WTC11 (cell line): ENCODE results near the gene RHOBTB1. TPM values are rescaled to one million over a fixed set of nuclear protein-coding genes. Genes with fewer than 3 reads are reported as not detected.

Experiments
- ATAC-seq: fragments of 200-7000 bp; cut with Tn5 transposase; 2 replicates; pipeline ENCODE4 v1.10.0; 2021; ENCODE audit warnings: mild to moderate bottlenecking, moderate library complexity
- CTCF ChIA-PET: fragments of 300-600 bp; sonication (Branson Sonifier 250); formaldehyde crosslinking; loops from one replicate; lab custom pipeline; 2021; ENCODE audit warnings: antibody characterized with exemption; lab: Charles Lee
- POLR2A ChIA-PET: fragments of 350-600 bp; sonication (Branson Sonifier 250); formaldehyde crosslinking; loops from one replicate; lab custom pipeline; 2021; ENCODE audit warnings: antibody characterized with exemption; lab: Charles Lee
- DNase-seq: peaks from one replicate; pipeline ENCODE4 v3.0.0; 2021; ENCODE audit warnings: low spot score
- H3K27ac Mint-ChIP-seq: 2 replicates; pipeline ENCODE4 v1.8.0; 2021; ENCODE audit warnings: mixed read lengths
- H3K27me3 Mint-ChIP-seq: 2 replicates; pipeline ENCODE4 v1.8.0; 2021; ENCODE audit warnings: low read depth, mild to moderate bottlenecking, moderate library complexity, mixed read lengths
- H3K36me3 Mint-ChIP-seq: 2 replicates; pipeline ENCODE4 v1.8.0; 2021; ENCODE audit warnings: mixed read lengths
- H3K4me1 Mint-ChIP-seq: 2 replicates; pipeline ENCODE4 v1.8.0; 2022; ENCODE audit warnings: mixed read lengths
- H3K4me3 Mint-ChIP-seq: 2 replicates; pipeline ENCODE4 v1.8.0; 2021; ENCODE audit warnings: mild to moderate bottlenecking, moderate library complexity, mixed read lengths
- H3K9me3 Mint-ChIP-seq: 2 replicates; pipeline ENCODE4 v1.8.0; 2021; ENCODE audit warnings: mixed read lengths
- CDX4 ChIP-seq: fragments of 250-450 bp; sonication (Bioruptor Pico); IDR thresholded peaks from 2 replicates; pipeline ENCODE4 v1.9.0; 2021; ENCODE audit warnings: moderate library complexity, mild to moderate bottlenecking, inconsistent platforms, borderline replicate concordance
- ELF4 ChIP-seq: sonication (generic); formaldehyde crosslinking; IDR thresholded peaks from 2 replicates; pipeline ENCODE4 v1.8.1; 2022; ENCODE audit warnings: low read depth, mild to moderate bottlenecking, moderate library complexity, missing genetic modification reagents
- EMX1 ChIP-seq: fragments of 250-450 bp; sonication (Bioruptor Pico); IDR thresholded peaks from 2 replicates; pipeline ENCODE4 v1.8.0; 2021; ENCODE audit warnings: mild to moderate bottlenecking
- GRHL2 ChIP-seq: fragments of 250-450 bp; sonication (Bioruptor Pico); IDR thresholded peaks from 2 replicates; pipeline ENCODE4 v1.8.0; 2022; ENCODE audit warnings: mild to moderate bottlenecking, moderate library complexity; ENCODE audit not compliant: insufficient replicate concordance, severe bottlenecking
- GTF2I ChIP-seq: fragments of 250-450 bp; sonication (Bioruptor Pico); conservative IDR thresholded peaks from 2 replicates; pipeline ENCODE4 v1.4.0; 2021; ENCODE audit warnings: mild to moderate bottlenecking
- IRF1 ChIP-seq: sonication (generic); formaldehyde crosslinking; IDR thresholded peaks from 2 replicates; pipeline ENCODE4 v1.8.0; 2023; ENCODE audit warnings: missing genetic modification reagents
- JAZF1 ChIP-seq: fragments of 250-450 bp; sonication (Bioruptor Pico); IDR thresholded peaks from 2 replicates; pipeline ENCODE4 v1.9.0; 2021; ENCODE audit warnings: moderate library complexity, mild to moderate bottlenecking, inconsistent platforms
- JUN ChIP-seq: sonication (generic); formaldehyde crosslinking; IDR thresholded peaks from 2 replicates; pipeline ENCODE4 v1.8.0; 2023; ENCODE audit warnings: mild to moderate bottlenecking, missing genetic modification reagents
- MXD4 ChIP-seq: fragments of 250-450 bp; sonication (Bioruptor Pico); IDR thresholded peaks from 2 replicates; pipeline ENCODE4 v1.8.0; 2021; ENCODE audit warnings: mild to moderate bottlenecking, moderate library complexity, borderline replicate concordance
- NFE2L1 ChIP-seq: sonication (generic); formaldehyde crosslinking; IDR thresholded peaks from 2 replicates; pipeline ENCODE4 v1.8.1; 2023; ENCODE audit warnings: missing genetic modification reagents
- PREB ChIP-seq: sonication (generic); formaldehyde crosslinking; IDR thresholded peaks from 2 replicates; pipeline ENCODE4 v1.8.1; 2022; ENCODE audit warnings: mild to moderate bottlenecking, missing genetic modification reagents, moderate library complexity, borderline replicate concordance
- PRRX2 ChIP-seq: fragments of 250-450 bp; sonication (Bioruptor Pico); IDR thresholded peaks from 2 replicates; pipeline ENCODE4 v1.8.0; 2021; ENCODE audit warnings: mild to moderate bottlenecking
- SMAD4 ChIP-seq: sonication (generic); formaldehyde crosslinking; IDR thresholded peaks from 2 replicates; pipeline ENCODE4 v1.8.0; 2022; ENCODE audit warnings: mild to moderate bottlenecking, missing genetic modification reagents
- STAT6 ChIP-seq: sonication (generic); formaldehyde crosslinking; conservative IDR thresholded peaks from 2 replicates; pipeline ENCODE4 v1.8.1; 2023; ENCODE audit warnings: mild to moderate bottlenecking, low read depth, missing genetic modification reagents, moderate library complexity
- TCF7 ChIP-seq: sonication (generic); formaldehyde crosslinking; IDR thresholded peaks from 2 replicates; pipeline ENCODE4 v1.8.0; 2022; ENCODE audit warnings: mild to moderate bottlenecking, low read depth, missing genetic modification reagents, moderate library complexity
- TEAD4 ChIP-seq: sonication (generic); formaldehyde crosslinking; IDR thresholded peaks from 2 replicates; pipeline ENCODE4 v1.8.0; 2022; ENCODE audit warnings: mild to moderate bottlenecking, missing genetic modification reagents
- ZBTB43 ChIP-seq: sonication (generic); formaldehyde crosslinking; IDR thresholded peaks from 2 replicates; pipeline ENCODE4 v1.8.1; 2023; ENCODE audit warnings: mild to moderate bottlenecking, missing genetic modification reagents
- ZNF121 ChIP-seq: sonication (generic); formaldehyde crosslinking; IDR thresholded peaks from 2 replicates; pipeline ENCODE4 v1.8.0; 2023; ENCODE audit warnings: missing genetic modification reagents
- ZNF219 ChIP-seq: sonication (generic); formaldehyde crosslinking; IDR thresholded peaks from 2 replicates; pipeline ENCODE4 v1.8.0; 2023; ENCODE audit warnings: missing genetic modification reagents, mild to moderate bottlenecking, borderline replicate concordance
- ZNF671 ChIP-seq: fragments of 250-450 bp; sonication (Bioruptor Pico); IDR thresholded peaks from 2 replicates; pipeline ENCODE4 v1.8.0; 2021; ENCODE audit warnings: mild to moderate bottlenecking
- total RNA-seq: library from RNA; stranded (reverse); gene quantifications from 3 replicates; pipeline ENCODE4 v1.2.3, GENCODE V29; 2021
- TF ChIP-seq, protein P1 (sequence below): sonication (generic); formaldehyde crosslinking; IDR thresholded peaks from 2 replicates; pipeline ENCODE4 v1.8.1; 2023; ENCODE audit warnings: mild to moderate bottlenecking, missing genetic modification reagents, moderate library complexity
- TF ChIP-seq, protein P2 (sequence below): sonication (generic); formaldehyde crosslinking; IDR thresholded peaks from 2 replicates; pipeline ENCODE4 v1.8.0; 2022; ENCODE audit warnings: mild to moderate bottlenecking, missing genetic modification reagents
- TF ChIP-seq, protein P3 (sequence below): sonication (generic); formaldehyde crosslinking; IDR thresholded peaks from 2 replicates; pipeline ENCODE4 v1.8.1; 2022; ENCODE audit warnings: mild to moderate bottlenecking, moderate library complexity, missing genetic modification reagents

Gene RHOBTB1
- total RNA-seq, 1 experiment from 2014 or later = 6.9 TPM

GRCh38 chr10:60906411-60906810, 37.6 kb downstream of the RHOBTB1 start:
- ATAC-seq = no peak
- no peak for DNase-seq
- no peak for TF ChIP-seq SMAD4 (CRISPR knock-in tag)
- TF ChIP-seq GTF2I (CRISPR knock-in tag) = no peak
- no peak for TF ChIP-seq TEAD4 (CRISPR knock-in tag)
- TF ChIP-seq ZBTB43 (CRISPR knock-in tag) = no peak
- TF ChIP-seq ELF4 = no peak
- no peak for TF ChIP-seq ZNF121 (CRISPR knock-in tag)
- TF ChIP-seq STAT6 (CRISPR knock-in tag) = no peak
- TF ChIP-seq, protein P1, sequence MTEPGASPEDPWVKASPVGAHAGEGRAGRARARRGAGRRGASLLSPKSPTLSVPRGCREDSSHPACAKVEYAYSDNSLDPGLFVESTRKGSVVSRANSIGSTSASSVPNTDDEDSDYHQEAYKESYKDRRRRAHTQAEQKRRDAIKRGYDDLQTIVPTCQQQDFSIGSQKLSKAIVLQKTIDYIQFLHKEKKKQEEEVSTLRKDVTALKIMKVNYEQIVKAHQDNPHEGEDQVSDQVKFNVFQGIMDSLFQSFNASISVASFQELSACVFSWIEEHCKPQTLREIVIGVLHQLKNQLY (CRISPR knock-in tag) = no peak
- ChIA-PET CTCF (no interaction called here), POLR2A (no interaction called here)
- peaks cover 2% of the 10 kb centered on the region; the same call in 1 of the 2 replicates for H3K4me1 Mint-ChIP-seq
- peaks cover 22% of the 10 kb centered on the region for H3K9me3 Mint-ChIP-seq
- H3K27ac Mint-ChIP-seq = no peak overlapping the region
- no peaks in the 10 kb centered on the region for H3K27me3 Mint-ChIP-seq
- H3K36me3 Mint-ChIP-seq = peaks cover 23% of the 10 kb centered on the region
- no peak overlapping the region for H3K4me3 Mint-ChIP-seq

DNA sequence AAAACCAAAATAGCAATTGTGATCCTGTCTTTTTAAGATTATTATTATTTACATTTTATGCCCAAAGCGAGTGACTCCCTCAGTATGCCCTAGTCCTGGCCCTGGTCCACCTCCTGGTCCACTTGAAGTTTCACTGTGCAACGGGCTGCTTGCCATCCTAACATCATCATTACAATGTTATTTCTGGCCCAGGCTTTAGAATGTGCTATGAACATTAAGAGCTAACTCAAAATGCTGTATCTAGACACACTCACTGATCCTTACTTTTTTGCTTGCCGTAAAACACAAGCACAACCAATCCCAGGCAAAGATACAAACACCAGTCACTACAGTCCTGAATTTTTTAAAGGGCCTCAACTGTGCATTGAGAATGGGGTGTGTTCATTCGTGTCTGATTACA, 38.4 kb downstream of the RHOBTB1 start:
- ChIA-PET CTCF (no interaction called here), POLR2A (no interaction called here)
- ATAC-seq (no peak), DNase-seq (no peak)
- Mint-ChIP-seq H3K36me3 (peaks cover 23% of the 10 kb centered on the region), H3K9me3 (peaks cover 22% of the 10 kb centered on the region), H3K27me3 (no peaks in the 10 kb centered on the region), H3K4me3 (no peak overlapping the region), H3K4me1 (peaks cover 2% of the 10 kb centered on the region; the same call in 1 of the 2 replicates), H3K27ac (no peak overlapping the region; the same call in 1 of the 2 replicates)
- TF ChIP-seq TCF7 (no peak), MXD4 (no peak), EMX1 (CRISPR knock-in tag) (no peak), CDX4 (CRISPR knock-in tag) (no peak), ZNF219 (CRISPR knock-in tag) (no peak)
- TF ChIP-seq, protein P1 (CRISPR knock-in tag) = no peak
- TF ChIP-seq, protein P2, sequence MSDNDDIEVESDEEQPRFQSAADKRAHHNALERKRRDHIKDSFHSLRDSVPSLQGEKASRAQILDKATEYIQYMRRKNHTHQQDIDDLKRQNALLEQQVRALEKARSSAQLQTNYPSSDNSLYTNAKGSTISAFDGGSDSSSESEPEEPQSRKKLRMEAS (CRISPR knock-in tag) = no peak

- Mint-ChIP-seq H3K4me3 (no peak overlapping the region), H3K9me3 (peaks cover 22% of the 10 kb centered on the region), H3K27me3 (no peaks in the 10 kb centered on the region), H3K27ac (no peak overlapping the region), H3K4me1 (no peaks in the 10 kb centered on the region), H3K36me3 (peaks cover 23% of the 10 kb centered on the region)
- ChIA-PET CTCF (no interaction called here), POLR2A (no interaction called here)
- ATAC-seq = no peak
- DNase-seq = no peak
- TF ChIP-seq ELF4 (no peak), GRHL2 (CRISPR knock-in tag) (no peak), ZNF121 (CRISPR knock-in tag) (no peak), PREB (CRISPR knock-in tag) (no peak), JUN (CRISPR knock-in tag) (no peak), PRRX2 (CRISPR knock-in tag) (no peak), NFE2L1 (CRISPR knock-in tag) (no peak), ZNF671 (no peak), JAZF1 (CRISPR knock-in tag) (no peak), IRF1 (CRISPR knock-in tag) (no peak), CDX4 (CRISPR knock-in tag) (no peak)
- TF ChIP-seq, protein P3, sequence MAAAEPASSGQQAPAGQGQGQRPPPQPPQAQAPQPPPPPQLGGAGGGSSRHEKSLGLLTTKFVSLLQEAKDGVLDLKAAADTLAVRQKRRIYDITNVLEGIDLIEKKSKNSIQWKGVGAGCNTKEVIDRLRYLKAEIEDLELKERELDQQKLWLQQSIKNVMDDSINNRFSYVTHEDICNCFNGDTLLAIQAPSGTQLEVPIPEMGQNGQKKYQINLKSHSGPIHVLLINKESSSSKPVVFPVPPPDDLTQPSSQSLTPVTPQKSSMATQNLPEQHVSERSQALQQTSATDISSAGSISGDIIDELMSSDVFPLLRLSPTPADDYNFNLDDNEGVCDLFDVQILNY (CRISPR knock-in tag) = no peak
These were observed 40.9 kb downstream of the RHOBTB1 start for GRCh38 chr10:60903096-60903495.
